Thyroid gland (tissue), 4 donors: Measurements from ENCODE around the gene RTRAF. TPM values are rescaled to one million over a fixed set of nuclear protein-coding genes. Genes with fewer than 3 reads are reported as not detected.

ENCODE experiments used
- DNase-seq, 2 donors: peaks; one replicate each; pipeline ENCODE4 v3.0.0-alpha.2; 2019
- H3K27ac ChIP-seq, 3 donors: fragments of 200-600 bp; sonication (generic); 1 replicate in 2 of 3; 2 replicates in 1 of 3; pipeline ENCODE4 v1.5.1; 2016 to 2019; ENCODE audit warnings: mild to moderate bottlenecking in 1 of 3, moderate library complexity in 1 of 3
- H3K27me3 ChIP-seq: fragments of 200-600 bp; sonication (generic); one replicate; pipeline ENCODE4 v1.5.1; 2019
- H3K36me3 ChIP-seq, 2 donors: fragments of 200-600 bp; sonication (generic); one replicate each; pipeline ENCODE4 v1.5.1; 2016 to 2019
- H3K4me1 ChIP-seq, 2 donors: fragments of 200-600 bp; sonication (generic); one replicate each; pipeline ENCODE4 v1.5.1; 2017 to 2019
- H3K4me3 ChIP-seq, 3 donors: fragments of 200-600 bp; sonication (generic); replicated peaks in 1 of 3; 1 replicate in 2 of 3; 2 replicates in 1 of 3; pipeline ENCODE4 v1.5.1; 2016; ENCODE audit warnings: mild to moderate bottlenecking in 1 of 3
- H3K9me3 ChIP-seq: fragments of 200-600 bp; sonication (generic); one replicate; pipeline ENCODE4 v1.5.1; 2017
- CTCF ChIP-seq, 6 experiments: fragments of 200-600 bp in 3 of 6; fragments of 450-650 bp in 3 of 6; sonication (generic) in 3 of 6; IDR thresholded peaks; one replicate each; pipeline ENCODE4 v1.5.1; 2016 to 2019; ENCODE audit warnings: antibody characterized with exemption in 6 of 6, mild to moderate bottlenecking in 2 of 6, inconsistent platforms in 1 of 6, moderate library complexity in 1 of 6
- POLR2A ChIP-seq, 2 donors: fragments of 450-650 bp; IDR thresholded peaks; one replicate each; pipeline ENCODE4 v1.6.1; 2017; ENCODE audit warnings: antibody characterized with exemption in 2 of 2, mild to moderate bottlenecking in 2 of 2, moderate library complexity in 1 of 2
- WGBS, 2 donors: methylation state at CpG; one replicate each; pipeline ENCODE4 v1.1.5; 2017; 5-methylcytosine and 5-hydroxymethylcytosine counted together
- intact Hi-C: fragments of 100-400 bp; cut with DNase I; formaldehyde crosslinking; loops from one replicate; pipeline ENCODE4 v1.15.1; 2023
- total RNA-seq, 4 donors: library from RNA; depleted of rRNA; stranded (reverse); fragments of >200 nt; gene quantifications; one replicate each; pipeline ENCODE4 v1.2.3, GENCODE V29; 2016

Gene RTRAF
- total RNA-seq, 4 donors from 2014 or later: 42.9 to 84.2 (median 51.6) TPM

- 90 to 95% methylated on average over 5 of the region's 5 CpGs for WGBS, 2 donors
- Histone ChIP-seq H3K9me3 (no peaks in the 10 kb centered on the region), H3K36me3 (no peaks in the 10 kb centered on the region), H3K4me3 (no peak overlapping the region), H3K27me3 (no peaks in the 10 kb centered on the region), H3K4me1 (no peaks in the 10 kb centered on the region), H3K27ac (no peak overlapping the region)
- intact Hi-C loops: no loop called here
- no peak for DNase-seq
- no peak for TF ChIP-seq CTCF (IDR thresholded peaks at IDR 0.05)
- TF ChIP-seq POLR2A (IDR thresholded peaks at IDR 0.05): no peak
These were observed 12.3 kb upstream of the RTRAF start for GRCh38 chr14:51977075-51977474.

GRCh38 chr14:51978681-51979085 is 10.7 kb upstream of the RTRAF start:
- H3K27ac ChIP-seq: no peak overlapping the region

GRCh38 chr14:51979088-51979709 is 10.1 kb upstream of the RTRAF start:
- H3K27me3 ChIP-seq: no peaks in the 10 kb centered on the region
- 20% methylated on average over 17 of the region's 17 CpGs for WGBS, 2 donors
- DNase-seq: peak; percentile 75 to 82
- H3K9me3 ChIP-seq: no peaks in the 10 kb centered on the region
- TF ChIP-seq POLR2A (IDR thresholded peaks at IDR 0.05) (no peak), CTCF (IDR thresholded peaks at IDR 0.05) (peak; percentile 66 to 97 (median 72))
- H3K4me1 ChIP-seq: no peaks in the 10 kb centered on the region
- intact Hi-C loops: no loop called here
- H3K4me3 ChIP-seq: no peak overlapping the region
- H3K27ac ChIP-seq: no peak overlapping the region
- no peaks in the 10 kb centered on the region for H3K36me3 ChIP-seq

More at GRCh38 chr14:51978681-51979085, 10.7 kb upstream of the RTRAF start:
- WGBS, 2 donors: 42% methylated on average over 2 of the region's 2 CpGs
- Histone ChIP-seq H3K4me3 (no peak overlapping the region), H3K36me3 (no peaks in the 10 kb centered on the region), H3K27me3 (no peaks in the 10 kb centered on the region), H3K4me1 (no peaks in the 10 kb centered on the region), H3K9me3 (no peaks in the 10 kb centered on the region)
- no peak for TF ChIP-seq CTCF (IDR thresholded peaks at IDR 0.05)
- no peak for TF ChIP-seq POLR2A (IDR thresholded peaks at IDR 0.05)
- intact Hi-C loops: no loop called here
- no peak for DNase-seq

GRCh38 chr14:51981218-51981854 is 8.0 kb upstream of the RTRAF start:
- Histone ChIP-seq H3K4me3 (no peak overlapping the region), H3K36me3 (no peaks in the 10 kb centered on the region), H3K4me1 (no peaks in the 10 kb centered on the region), H3K9me3 (no peaks in the 10 kb centered on the region), H3K27ac (no peak overlapping the region), H3K27me3 (no peaks in the 10 kb centered on the region)
- no peak for DNase-seq
- 77 to 82% methylated on average over 4 of the region's 4 CpGs for WGBS, 2 donors
- intact Hi-C loops: no loop called here
- TF ChIP-seq CTCF (IDR thresholded peaks at IDR 0.05) (no peak), POLR2A (IDR thresholded peaks at IDR 0.05) (no peak)

GRCh38 chr14:51988221-51988620 is 1.1 kb upstream of the RTRAF start:
- Histone ChIP-seq H3K4me1 (peaks cover 4 to 14% of the 10 kb centered on the region in 2 donors), H3K27ac (no peak overlapping the region), H3K4me3 (no peak overlapping the region), H3K27me3 (no peaks in the 10 kb centered on the region), H3K36me3 (peaks cover 0 to 9% of the 10 kb centered on the region in 2 donors), H3K9me3 (no peaks in the 10 kb centered on the region)
- 67 to 76% methylated on average over 1 of the region's 1 CpG for WGBS, 2 donors
- intact Hi-C loops: no loop called here
- no peak for TF ChIP-seq CTCF (IDR thresholded peaks at IDR 0.05)
- DNase-seq: no peak
